Fibroblast of the aortic adventitia (primary cell): ENCODE measurements around the gene TMEM151A. TPM values are rescaled to one million over a fixed set of nuclear protein-coding genes. Genes with fewer than 3 reads are reported as not detected.

Experiments
- DNase-seq: peaks from one replicate; pipeline ENCODE4 v3.0.0-alpha.2; 2010; ENCODE audit warnings: low read depth
- H3K4me3 ChIP-seq: 2 replicates; pipeline ENCODE4 v1.5.1; 2011; ENCODE audit warnings: low read depth, mild to moderate bottlenecking, control low read depth, low read length, moderate library complexity
- CTCF ChIP-seq: IDR thresholded peaks from 2 replicates; pipeline ENCODE4 v1.5.1; 2011; ENCODE audit warnings: mild to moderate bottlenecking, low read length, control low read depth, inconsistent platforms; ENCODE audit not compliant: insufficient read depth
- total RNA-seq: library from RNA; depleted of rRNA; stranded (reverse); fragments of >200 nt; gene quantifications from 2 replicates; pipeline ENCODE4 v1.2.3, GENCODE V29; 2012; ENCODE audit warnings: low replicate concordance

The TMEM151A gene
- total RNA-seq, 1 donor: 0.27 TPM

GRCh38 chr11:66314561-66315497, 23.1 kb downstream of the TMEM151A start:
- H3K4me3 ChIP-seq: peak overlapping the region; percentile 98
- TF ChIP-seq CTCF: no peak
- DNase-seq: no peak

- peak overlapping the region; percentile 98 for H3K4me3 ChIP-seq
- no peak for TF ChIP-seq CTCF
- no peak for DNase-seq
These were observed 23.8 kb downstream of the TMEM151A start for GRCh38 chr11:66315498-66315885.

GRCh38 chr11:66315921-66316811, 24.5 kb downstream of the TMEM151A start:
- H3K4me3 ChIP-seq: peak overlapping the region; percentile 98
- no peak for DNase-seq
- TF ChIP-seq CTCF: no peak

- peak within 1 kb of the TSS; percentile 98 for H3K4me3 ChIP-seq
- no peak for TF ChIP-seq CTCF
- peak; percentile 83 for DNase-seq
These were observed 25.2 kb downstream of the TMEM151A start, which contains the start of gene CD248 for GRCh38 chr11:66316849-66317251. Gene CD248 (minus strand): TSS chr11:66317044. CDS start chr11:66317027, 17 bp downstream.

GRCh38 chr11:66317322-66317722, 25.6 kb downstream of the TMEM151A start:
- H3K4me3 ChIP-seq: peak overlapping the region; percentile 42
- TF ChIP-seq CTCF: no peak
- peak; percentile 72 for DNase-seq

GRCh38 chr11:66317723-66318599, 26.3 kb downstream of the TMEM151A start:
- peak; percentile 95 for DNase-seq
- TF ChIP-seq CTCF: no peak
- H3K4me3 ChIP-seq: peak overlapping the region; percentile 37
